Measurements from ENCODE around the gene SNRPB. TPM values are rescaled to one million over a fixed set of nuclear protein-coding genes. Genes with fewer than 3 reads are reported as not detected.
A peak's percentile ranks its signal among the peaks of the same experiment; 100 is the strongest.

Gene SNRPB
- total and polyA plus RNA-seq, 5 experiments from 2014 or later, result 99.0 to 245 (median 218) TPM

DNA sequence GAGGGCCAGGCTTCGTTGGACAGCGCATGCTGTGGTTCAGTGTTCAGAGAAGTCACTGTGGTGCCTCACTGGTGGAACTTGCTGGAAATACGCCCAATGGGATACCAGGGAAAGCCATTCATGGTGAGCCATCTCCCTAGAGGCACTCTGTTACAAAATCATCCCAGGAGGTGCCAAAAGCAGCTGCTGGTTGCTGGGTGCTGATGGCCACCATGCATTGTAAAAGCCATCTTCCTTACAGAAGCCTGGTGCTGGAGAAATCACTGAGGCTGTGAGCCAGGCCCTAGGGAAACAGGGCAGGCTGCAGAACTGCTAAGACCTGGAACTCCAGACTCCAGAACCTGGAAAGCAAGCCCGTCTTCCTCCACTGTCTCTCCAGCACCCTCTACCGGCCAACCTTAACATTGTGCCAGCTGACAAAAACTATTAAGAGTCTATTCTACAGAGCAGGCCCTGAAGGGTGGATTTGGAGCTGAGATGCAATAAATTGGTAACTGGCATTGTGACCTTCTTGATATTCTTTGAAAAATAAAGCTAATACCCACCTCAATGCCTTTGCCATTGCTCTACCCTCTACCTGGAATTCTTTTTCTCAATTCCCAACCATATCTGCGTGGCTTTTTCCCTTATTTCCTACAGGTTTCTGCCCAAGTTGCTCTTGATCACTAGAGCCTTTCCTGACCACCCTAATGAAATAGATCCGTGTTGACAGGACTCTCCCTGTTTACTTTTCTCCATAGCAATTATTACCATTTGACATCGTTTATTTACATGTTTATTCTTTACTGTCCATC lies 18.5 kb downstream of the SNRPB start:
- POLR2A ChIA-PET, result interaction anchor here (0.6 to 0.7 kb wide), 3 partner anchors 107 to 1916 kb away, joined by 3 to 5 read pairs (median 3); no protein-coding TSS in a partner anchor
- peak in 1 of 2 donors; percentile 52 for ATAC-seq
- H3K4me1 Mint-ChIP-seq, result peaks cover 0 to 6% (median 3%) of the 10 kb centered on the region in 4 donors
- H3K4me3 Mint-ChIP-seq, result no peak overlapping the region
- H3K36me3 Mint-ChIP-seq, result peaks cover 0 to 3% (median 3%) of the 10 kb centered on the region in 3 donors
- H3K27ac Mint-ChIP-seq, result no peak overlapping the region
- no peaks in the 10 kb centered on the region for H3K27me3 Mint-ChIP-seq
- H3K9me3 Mint-ChIP-seq, result peaks cover 0 to 3% (median 0%) of the 10 kb centered on the region in 9 donors
- DNase-seq, result peak; percentile 25 to 71 (median 50)

DNA sequence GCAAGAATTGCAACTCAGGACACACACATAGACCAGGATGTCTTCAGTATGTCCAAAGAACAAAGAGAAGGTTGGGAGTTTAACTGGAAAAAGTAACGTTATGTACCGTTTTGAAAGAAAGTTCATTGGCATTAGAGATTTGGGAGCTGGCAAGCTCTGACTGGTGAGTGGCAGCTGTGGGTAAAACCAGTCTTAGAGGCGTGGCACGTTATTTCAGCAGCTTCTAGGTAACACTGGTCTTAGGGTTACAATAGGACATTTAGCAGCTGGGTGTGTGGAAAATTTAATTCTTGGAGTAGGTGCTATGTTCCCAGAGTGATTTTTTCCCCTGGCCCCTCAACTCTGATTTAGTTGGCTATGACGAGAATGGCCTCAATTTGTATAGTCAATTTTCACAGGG lies 19.2 kb downstream of the SNRPB start:
- Mint-ChIP-seq H3K27me3 (no peaks in the 10 kb centered on the region), H3K4me1 (peaks cover 0 to 6% (median 3%) of the 10 kb centered on the region in 4 donors), H3K36me3 (peaks cover 0 to 6% (median 0%) of the 10 kb centered on the region in 3 donors), H3K9me3 (peaks cover 0 to 8% (median 0%) of the 10 kb centered on the region in 9 donors), H3K27ac (no peak overlapping the region), H3K4me3 (no peak overlapping the region)
- POLR2A ChIA-PET, result no interaction called here
- ATAC-seq (no peak), DNase-seq (no peak)

DNA sequence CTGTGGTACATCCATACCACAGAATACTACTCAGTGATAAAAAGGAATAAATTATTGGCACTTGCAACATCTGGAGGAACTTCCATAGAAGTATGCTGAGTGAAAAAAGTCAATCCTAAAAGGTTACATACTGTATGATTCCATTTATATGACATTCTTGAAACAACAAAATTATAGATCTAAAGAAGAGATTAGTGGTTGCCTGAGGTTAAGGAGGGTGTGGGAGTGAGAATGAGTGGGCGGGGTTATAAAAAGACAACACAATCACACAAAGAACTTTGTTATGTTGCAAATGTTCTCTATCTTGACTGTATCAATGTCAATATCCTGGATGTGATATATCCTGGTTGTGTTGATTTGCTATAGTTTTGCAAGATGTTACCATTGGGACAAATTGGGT lies 21.2 kb downstream of the SNRPB start:
- H3K27me3 Mint-ChIP-seq, result peaks cover 0 to 2% (median 0%) of the 10 kb centered on the region in 5 donors
- H3K9me3 Mint-ChIP-seq, result peaks cover 0 to 16% (median 0%) of the 10 kb centered on the region in 9 donors
- ATAC-seq (no peak), DNase-seq (no peak)
- no peak overlapping the region for H3K27ac Mint-ChIP-seq
- H3K36me3 Mint-ChIP-seq, result peaks cover 0 to 12% (median 9%) of the 10 kb centered on the region in 3 donors
- no peak overlapping the region for H3K4me3 Mint-ChIP-seq
- H3K4me1 Mint-ChIP-seq, result peaks cover 0 to 6% (median 3%) of the 10 kb centered on the region in 4 donors
- POLR2A ChIA-PET, result no interaction called here

DNA sequence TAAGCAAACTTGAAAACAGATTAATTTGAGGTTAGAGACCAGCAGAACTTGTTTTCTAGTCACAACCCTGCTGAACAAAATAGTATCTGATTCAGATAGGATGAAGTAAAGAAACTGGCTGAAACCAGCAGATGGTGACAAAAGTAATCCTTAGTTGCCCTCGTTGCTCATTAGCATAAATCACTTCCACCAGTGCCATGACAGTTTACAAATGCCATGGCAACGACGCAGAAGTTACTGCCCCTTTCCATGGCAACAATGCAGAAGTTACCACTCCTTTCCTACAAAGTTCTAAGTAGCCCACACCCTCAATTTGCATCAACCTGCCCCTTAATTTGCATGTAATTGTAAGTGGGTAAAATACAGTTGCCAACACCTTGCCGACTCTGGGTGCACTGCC lies 23.7 kb downstream of the SNRPB start:
- Mint-ChIP-seq H3K27me3 (peaks cover 0 to 2% (median 0%) of the 10 kb centered on the region in 5 donors), H3K36me3 (peaks cover 0 to 12% (median 9%) of the 10 kb centered on the region in 3 donors), H3K4me3 (no peak overlapping the region), H3K9me3 (peaks cover 0 to 16% (median 0%) of the 10 kb centered on the region in 9 donors), H3K27ac (no peak overlapping the region), H3K4me1 (peaks cover 0 to 6% (median 3%) of the 10 kb centered on the region in 4 donors)
- DNase-seq (no peak), ATAC-seq (no peak)
- POLR2A ChIA-PET, result no interaction called here

DNA sequence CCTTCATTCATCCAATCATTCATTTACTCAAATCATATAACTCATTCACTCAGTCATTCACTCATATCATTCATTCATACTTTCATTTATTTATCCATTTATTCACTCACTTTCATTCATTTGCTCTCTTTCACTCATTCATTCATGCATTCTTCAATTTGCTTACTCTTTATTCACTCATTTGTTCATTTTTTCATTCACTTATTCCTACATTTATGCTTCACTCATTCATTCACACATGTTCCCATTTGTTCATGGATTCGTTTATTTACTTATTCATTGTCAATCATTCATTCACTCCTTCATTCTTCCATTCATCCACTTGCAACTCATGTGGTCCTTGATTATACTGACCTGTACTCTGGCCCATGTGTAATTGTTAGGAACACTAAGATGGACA lies 39.4 kb downstream of the SNRPB start:
- DNase-seq (no peak), ATAC-seq (no peak)
- Mint-ChIP-seq H3K9me3 (no peaks in the 10 kb centered on the region), H3K4me3 (no peak overlapping the region), H3K27ac (no peak overlapping the region), H3K4me1 (no peaks in the 10 kb centered on the region), H3K27me3 (peaks cover 16 to 45% (median 25%) of the 10 kb centered on the region in 5 donors), H3K36me3 (no peaks in the 10 kb centered on the region)
- POLR2A ChIA-PET, result no interaction called here

DNA sequence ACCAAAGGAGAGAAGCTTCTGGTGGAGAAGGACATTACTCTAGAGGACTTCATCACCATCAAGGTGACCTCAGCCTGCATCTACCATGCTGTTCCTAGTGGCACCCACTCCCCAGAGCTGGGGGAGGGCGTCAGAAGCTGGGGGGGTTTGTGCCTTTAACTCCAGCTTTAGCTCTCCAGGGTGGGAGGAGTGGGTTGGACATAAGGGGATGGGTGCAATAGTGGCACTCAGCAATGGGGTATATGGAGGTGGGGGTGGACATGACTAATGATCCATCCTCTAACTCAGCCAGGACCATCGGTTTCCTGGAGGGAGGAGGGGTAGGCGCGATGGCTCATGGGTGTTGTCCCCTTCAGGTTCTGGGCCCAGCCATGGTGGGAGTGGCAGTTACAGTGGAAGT lies 40.1 kb downstream of the SNRPB start:
- Mint-ChIP-seq H3K36me3 (peaks cover 0 to 2% (median 0%) of the 10 kb centered on the region in 3 donors), H3K27ac (no peak overlapping the region), H3K9me3 (no peaks in the 10 kb centered on the region), H3K4me3 (no peak overlapping the region), H3K27me3 (peaks cover 16 to 45% (median 25%) of the 10 kb centered on the region in 5 donors), H3K4me1 (no peaks in the 10 kb centered on the region)
- POLR2A ChIA-PET, result no interaction called here
- DNase-seq, result no peak
- ATAC-seq, result no peak

DNA sequence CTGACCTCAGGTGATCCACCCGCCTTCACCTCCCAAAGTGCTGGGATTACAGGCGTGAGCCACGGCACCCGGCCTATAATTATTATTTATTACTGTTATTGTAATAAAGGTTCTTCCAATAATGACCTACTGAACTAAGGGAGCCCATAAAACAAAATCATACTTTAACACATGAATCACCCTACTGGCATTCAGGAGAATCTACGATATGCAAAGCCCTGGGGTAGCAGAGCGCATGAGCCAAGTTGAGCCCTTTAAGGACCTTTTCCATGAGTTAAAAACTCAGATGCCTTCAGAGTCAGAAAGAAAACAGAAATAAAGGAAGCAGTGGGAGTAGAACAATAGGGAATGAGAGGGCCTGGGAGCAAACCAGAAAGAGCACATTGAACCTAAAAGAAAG lies 41.5 kb downstream of the SNRPB start:
- H3K4me1 Mint-ChIP-seq, result no peaks in the 10 kb centered on the region
- DNase-seq, result no peak
- H3K9me3 Mint-ChIP-seq, result no peaks in the 10 kb centered on the region
- no peak overlapping the region for H3K27ac Mint-ChIP-seq
- no peak overlapping the region for H3K4me3 Mint-ChIP-seq
- H3K36me3 Mint-ChIP-seq, result peaks cover 0 to 2% (median 0%) of the 10 kb centered on the region in 3 donors
- H3K27me3 Mint-ChIP-seq, result peaks cover 16 to 45% (median 25%) of the 10 kb centered on the region in 5 donors
- POLR2A ChIA-PET, result no interaction called here
- ATAC-seq, result no peak

DNA sequence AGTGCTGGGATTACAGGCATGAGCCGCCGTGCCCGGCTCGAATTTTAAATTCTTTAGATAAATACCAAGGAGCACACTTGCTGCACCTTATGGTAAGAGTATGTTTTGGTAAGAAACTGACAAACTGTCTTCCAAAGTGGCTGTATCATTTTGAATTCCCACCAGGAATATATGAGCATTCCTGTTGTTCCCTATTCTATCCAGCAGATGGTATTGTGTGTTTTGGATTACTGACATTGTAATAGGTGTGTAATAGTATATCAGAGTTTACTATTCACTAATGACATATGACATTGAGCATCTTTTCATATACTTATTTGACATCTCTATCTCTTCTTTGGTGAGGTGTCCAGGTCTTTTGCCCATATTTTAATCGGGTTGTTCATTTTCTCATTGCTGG lies 49.3 kb downstream of the SNRPB start:
- Mint-ChIP-seq H3K4me1 (no peaks in the 10 kb centered on the region), H3K27me3 (peaks cover 7 to 26% (median 11%) of the 10 kb centered on the region in 5 donors), H3K4me3 (no peak overlapping the region), H3K9me3 (no peaks in the 10 kb centered on the region), H3K27ac (no peak overlapping the region), H3K36me3 (peaks cover 0 to 2% (median 0%) of the 10 kb centered on the region in 3 donors)
- ATAC-seq (no peak), DNase-seq (no peak)
- POLR2A ChIA-PET, result no interaction called here

DNA sequence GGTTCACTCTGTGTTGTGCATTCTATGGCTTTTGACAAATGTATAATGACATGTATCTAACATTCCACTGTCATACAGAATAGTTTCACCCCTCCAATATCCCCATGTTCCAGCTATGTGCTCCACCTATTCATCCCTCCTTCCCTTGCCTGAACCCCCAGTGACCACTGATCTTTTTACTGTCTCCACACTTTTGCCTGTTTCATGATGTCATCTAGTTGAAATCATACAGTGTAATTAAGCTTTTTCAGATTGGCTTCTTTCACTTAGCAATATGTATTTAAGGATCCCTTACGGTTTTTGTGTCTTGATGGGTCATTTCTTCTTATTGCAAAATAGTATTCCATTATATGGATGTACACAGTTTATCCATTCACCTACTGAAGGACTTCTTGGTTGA lies 50.1 kb downstream of the SNRPB start:
- POLR2A ChIA-PET, result no interaction called here
- H3K4me3 Mint-ChIP-seq, result no peak overlapping the region
- no peaks in the 10 kb centered on the region for H3K36me3 Mint-ChIP-seq
- H3K9me3 Mint-ChIP-seq, result no peaks in the 10 kb centered on the region
- ATAC-seq, result no peak
- H3K27ac Mint-ChIP-seq, result no peak overlapping the region
- H3K27me3 Mint-ChIP-seq, result peaks cover 8 to 23% (median 15%) of the 10 kb centered on the region in 5 donors
- DNase-seq, result no peak
- H3K4me1 Mint-ChIP-seq, result no peaks in the 10 kb centered on the region

DNA sequence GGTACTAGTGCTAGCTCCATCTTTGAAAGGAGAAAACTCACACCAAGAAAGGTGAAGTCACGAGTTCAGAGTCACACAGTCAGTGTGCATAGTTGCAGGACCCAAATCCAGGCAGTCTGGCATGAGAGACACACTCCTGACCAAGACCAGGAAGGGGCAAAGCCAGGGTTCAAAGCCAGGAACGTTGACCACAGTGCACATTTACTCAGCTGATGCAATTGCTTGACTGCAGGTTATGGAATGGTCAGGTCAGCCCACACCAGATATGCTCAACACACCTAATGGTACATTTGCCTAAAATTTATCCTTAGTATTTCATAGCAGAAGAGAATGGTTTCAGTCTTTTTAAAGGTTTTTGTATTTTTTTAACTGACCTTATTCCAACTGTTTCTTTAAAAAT lies 52.2 kb downstream of the SNRPB start:
- H3K4me3 Mint-ChIP-seq, result no peak overlapping the region
- no peaks in the 10 kb centered on the region for H3K9me3 Mint-ChIP-seq
- H3K4me1 Mint-ChIP-seq, result no peaks in the 10 kb centered on the region
- H3K27me3 Mint-ChIP-seq, result peaks cover 10 to 28% (median 19%) of the 10 kb centered on the region in 5 donors
- H3K27ac Mint-ChIP-seq, result no peak overlapping the region
- no peak for ATAC-seq
- POLR2A ChIA-PET, result no interaction called here
- no peaks in the 10 kb centered on the region for H3K36me3 Mint-ChIP-seq
- DNase-seq, result no peak

DNA sequence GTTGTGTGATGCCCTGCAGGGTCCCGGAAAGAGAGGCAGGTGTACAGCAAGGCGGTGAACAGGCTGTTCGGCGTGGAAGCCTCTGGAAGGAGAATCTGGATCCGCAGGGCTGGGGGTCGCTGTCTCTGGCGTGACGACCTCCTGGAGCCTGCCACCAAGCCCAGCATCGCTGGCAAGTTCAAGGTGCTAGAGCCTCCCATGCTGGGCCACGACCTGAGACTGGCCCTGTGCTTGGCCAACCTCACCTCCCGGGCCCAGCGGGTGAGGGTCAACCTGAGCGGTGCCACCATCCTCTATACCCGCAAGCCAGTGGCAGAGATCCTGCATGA lies 53.4 kb downstream of the SNRPB start:
- POLR2A ChIA-PET, result no interaction called here

DNA sequence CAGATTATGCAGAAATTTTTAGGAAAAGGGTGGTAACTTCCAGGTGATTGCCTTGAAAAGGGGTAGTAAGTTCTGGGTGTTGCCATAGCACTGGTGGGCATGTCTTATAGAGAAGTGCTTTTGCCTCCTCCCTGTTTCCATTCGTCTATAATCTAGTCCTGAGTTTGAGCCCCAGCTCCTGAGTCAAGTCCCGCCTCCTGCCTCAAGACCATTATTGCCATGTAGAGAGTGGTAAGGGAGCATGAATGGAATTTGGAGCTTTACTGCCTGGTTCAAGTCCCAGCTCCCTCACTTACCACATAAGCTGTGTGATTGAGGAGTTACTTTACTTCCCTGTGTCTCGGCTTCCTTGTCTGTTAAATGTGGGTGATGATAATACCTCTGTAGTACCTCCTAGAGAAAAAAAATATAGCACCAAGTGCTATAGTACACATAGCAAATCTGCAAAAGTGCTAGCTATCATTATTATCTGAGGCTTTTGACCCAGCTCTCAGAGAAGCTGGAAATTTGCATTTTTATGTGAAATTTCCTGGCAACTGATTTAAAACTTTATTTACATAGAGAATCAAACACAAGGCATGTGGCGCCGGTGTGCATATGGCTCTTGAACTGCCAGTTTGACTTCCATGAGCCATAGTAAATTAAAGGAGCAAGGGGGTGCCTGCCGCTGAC lies 53.9 kb downstream of the SNRPB start:
- ATAC-seq (no peak), DNase-seq (no peak)
- Mint-ChIP-seq H3K4me3 (no peak overlapping the region), H3K4me1 (no peaks in the 10 kb centered on the region), H3K27me3 (peaks cover 8 to 29% (median 20%) of the 10 kb centered on the region in 5 donors), H3K9me3 (no peaks in the 10 kb centered on the region), H3K27ac (no peak overlapping the region), H3K36me3 (no peaks in the 10 kb centered on the region)
- POLR2A ChIA-PET, result no interaction called here

More for the DNA sequence above, 53.4 kb downstream of the SNRPB start:
- H3K4me3 Mint-ChIP-seq, result no peak overlapping the region
- ATAC-seq, result no peak
- H3K36me3 Mint-ChIP-seq, result no peaks in the 10 kb centered on the region
- H3K27ac Mint-ChIP-seq, result no peak overlapping the region
- peaks cover 8 to 30% (median 22%) of the 10 kb centered on the region in 5 donors for H3K27me3 Mint-ChIP-seq
- no peak for DNase-seq
- H3K4me1 Mint-ChIP-seq, result no peaks in the 10 kb centered on the region
- no peaks in the 10 kb centered on the region for H3K9me3 Mint-ChIP-seq
